Subcutaneous adipose tissue (tissue), 4 donors: ENCODE results near the gene CHRNA4. TPM values are rescaled to one million over a fixed set of nuclear protein-coding genes. Genes with fewer than 3 reads are reported as not detected.

Experiments used
- small RNA-seq: library from RNA; depleted of rRNA; stranded (forward); fragments of <200 nt; gene quantifications from one replicate; pipeline ENCODE3, GENCODE V24; 2016
- total RNA-seq, 4 donors: library from RNA; depleted of rRNA; stranded (reverse); fragments of >200 nt; gene quantifications; one replicate each; pipeline ENCODE4 v1.1.0, GENCODE V29; 2016
- TF ChIP-seq, protein P1 (sequence below): fragments of 450-650 bp; IDR thresholded peaks from one replicate; pipeline ENCODE4 v1.5.1; 2016; ENCODE audit warnings: low read depth, mild to moderate bottlenecking, control low read depth, antibody characterized with exemption, moderate library complexity

The CHRNA4 gene
- total RNA-seq, 4 donors from 2014 or later: not detected

DNA sequence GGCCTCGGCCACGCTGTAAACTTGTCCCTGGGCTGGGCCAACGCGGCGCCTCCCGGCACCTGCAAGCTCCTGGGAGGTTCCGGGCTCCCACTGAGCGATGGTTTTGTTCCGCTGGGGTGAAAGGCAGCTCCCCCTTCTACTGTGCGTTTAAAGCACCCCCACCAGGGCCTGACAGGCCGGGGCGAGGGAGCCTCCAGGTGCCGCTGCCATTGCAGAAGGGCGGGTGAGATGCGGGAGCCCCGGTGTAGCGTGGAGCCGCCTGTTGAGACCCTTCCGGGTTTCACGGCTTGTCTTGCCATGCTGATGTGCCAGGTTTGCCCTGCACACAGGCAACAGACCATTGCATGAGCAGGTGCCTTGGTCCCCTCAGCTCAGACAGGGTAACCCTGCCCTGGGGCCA, 65.3 kb downstream of the CHRNA4 start:
- TF ChIP-seq, protein P1, sequence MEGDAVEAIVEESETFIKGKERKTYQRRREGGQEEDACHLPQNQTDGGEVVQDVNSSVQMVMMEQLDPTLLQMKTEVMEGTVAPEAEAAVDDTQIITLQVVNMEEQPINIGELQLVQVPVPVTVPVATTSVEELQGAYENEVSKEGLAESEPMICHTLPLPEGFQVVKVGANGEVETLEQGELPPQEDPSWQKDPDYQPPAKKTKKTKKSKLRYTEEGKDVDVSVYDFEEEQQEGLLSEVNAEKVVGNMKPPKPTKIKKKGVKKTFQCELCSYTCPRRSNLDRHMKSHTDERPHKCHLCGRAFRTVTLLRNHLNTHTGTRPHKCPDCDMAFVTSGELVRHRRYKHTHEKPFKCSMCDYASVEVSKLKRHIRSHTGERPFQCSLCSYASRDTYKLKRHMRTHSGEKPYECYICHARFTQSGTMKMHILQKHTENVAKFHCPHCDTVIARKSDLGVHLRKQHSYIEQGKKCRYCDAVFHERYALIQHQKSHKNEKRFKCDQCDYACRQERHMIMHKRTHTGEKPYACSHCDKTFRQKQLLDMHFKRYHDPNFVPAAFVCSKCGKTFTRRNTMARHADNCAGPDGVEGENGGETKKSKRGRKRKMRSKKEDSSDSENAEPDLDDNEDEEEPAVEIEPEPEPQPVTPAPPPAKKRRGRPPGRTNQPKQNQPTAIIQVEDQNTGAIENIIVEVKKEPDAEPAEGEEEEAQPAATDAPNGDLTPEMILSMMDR: no peak

DNA sequence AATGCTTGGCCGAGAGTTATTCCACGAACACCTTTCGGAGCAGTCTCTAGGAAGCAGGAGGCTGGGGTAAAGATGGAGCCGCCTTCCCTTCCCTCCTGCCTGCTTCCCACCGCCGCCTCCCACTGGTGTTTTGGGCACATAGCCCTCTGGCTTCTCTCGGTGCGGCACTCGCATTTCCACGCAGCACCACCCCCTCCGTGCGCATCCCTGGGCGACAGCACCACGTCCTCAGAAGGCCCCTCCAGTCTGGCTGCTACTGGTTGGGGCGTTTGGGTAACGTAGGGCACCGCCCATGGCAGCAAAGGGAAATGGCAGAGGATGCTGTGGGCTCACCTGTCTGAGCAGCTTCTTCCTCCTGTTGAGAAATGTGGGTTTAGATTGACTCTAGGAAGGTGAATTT, 65.7 kb downstream of the CHRNA4 start:
- TF ChIP-seq, protein P1: no peak

DNA sequence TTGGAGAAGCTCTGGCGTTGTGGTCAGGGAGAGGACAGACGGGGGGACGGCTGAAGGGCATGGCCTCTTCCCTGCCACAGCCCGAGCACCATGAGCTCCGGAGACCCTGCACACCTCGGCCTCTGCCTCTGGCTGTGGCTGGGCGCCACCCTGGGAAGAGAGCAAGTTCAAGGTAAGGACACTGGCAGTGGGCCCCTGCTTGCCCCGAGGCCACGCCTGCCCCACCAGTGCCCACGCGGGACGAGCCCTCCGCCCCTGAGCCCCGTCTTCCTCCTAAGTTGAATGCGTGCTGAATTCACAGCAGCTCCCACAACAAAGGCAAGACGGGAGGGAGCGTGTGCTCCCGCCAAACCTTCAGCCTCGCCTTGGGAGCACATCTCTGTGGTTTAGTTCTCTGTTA, 66.1 kb downstream of the CHRNA4 start:
- TF ChIP-seq, protein P1: no peak

DNA sequence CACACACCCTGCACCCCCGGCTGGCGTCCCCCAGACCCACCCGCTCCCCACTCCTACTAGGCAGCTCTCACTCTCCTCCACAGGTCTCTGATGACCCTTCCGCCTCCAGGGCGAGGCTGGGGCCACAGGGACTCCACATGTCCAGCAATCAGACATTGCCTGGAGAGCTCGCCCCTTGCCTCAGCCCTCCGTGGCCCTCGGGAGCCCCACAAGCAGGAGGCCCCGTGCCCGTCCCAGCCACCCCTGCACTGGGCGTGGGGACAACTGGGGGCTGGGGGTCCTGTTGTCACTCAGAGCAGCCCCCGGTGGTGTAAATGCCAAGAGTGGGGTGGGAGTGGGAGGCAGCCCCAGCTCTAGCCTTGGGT, 66.6 kb downstream of the CHRNA4 start:
- TF ChIP-seq, protein P1: no peak

DNA sequence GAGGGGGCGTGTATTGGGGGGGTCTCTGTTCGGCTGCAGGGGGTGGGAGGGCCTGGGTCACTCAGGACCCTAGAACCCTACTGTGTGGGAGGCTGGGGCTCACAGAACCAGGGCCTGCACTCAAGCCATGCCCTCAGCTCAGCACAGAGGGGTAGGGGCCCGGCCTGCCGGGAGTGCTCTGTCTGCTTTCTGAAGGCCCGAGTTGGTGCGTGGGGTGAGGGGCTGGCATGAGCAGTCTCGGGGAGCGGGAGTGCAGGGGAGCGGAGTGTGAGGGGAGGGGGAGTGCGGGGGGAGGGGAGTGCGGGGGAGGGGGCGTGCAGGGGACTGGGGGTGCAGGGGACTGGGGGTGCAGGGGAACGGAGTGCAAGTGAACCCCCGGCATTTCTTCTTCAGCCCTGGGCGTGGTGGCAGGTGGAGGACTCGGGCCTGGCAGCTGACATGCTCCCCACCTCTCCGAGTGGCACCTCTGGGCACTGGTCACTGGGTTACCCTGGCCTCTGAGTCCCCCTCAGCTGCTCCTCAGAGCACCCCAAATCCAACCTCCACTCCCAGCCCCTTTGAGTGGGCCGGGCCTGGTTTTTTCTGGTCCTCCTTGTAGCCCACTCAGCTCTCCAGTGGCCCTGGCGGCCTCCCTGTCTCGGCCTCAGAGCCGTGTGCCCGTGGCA, 67.1 kb downstream of the CHRNA4 start:
- TF ChIP-seq, protein P1: no peak

DNA sequence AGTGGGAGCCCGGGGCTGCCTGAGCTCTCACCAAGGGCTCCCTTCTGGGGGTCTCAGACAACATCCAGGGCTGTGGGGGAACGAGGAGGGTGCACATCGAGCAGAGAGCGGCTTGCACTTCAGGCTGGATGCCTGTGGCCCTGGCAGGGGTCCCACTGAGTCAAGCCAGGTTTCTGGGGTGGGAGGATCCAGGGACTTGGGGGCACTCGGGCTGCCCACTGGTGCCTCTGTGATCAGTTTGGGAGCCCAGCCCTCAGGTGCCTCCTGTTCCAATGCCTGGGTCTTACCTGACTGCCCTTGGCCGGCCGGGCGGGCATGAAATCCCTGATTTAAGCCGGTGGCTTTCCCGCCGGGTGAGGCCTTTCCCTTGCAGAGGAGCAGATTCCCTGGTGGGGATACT, 67.7 kb downstream of the CHRNA4 start:
- TF ChIP-seq, protein P1: no peak

Small RNAs within 50 kb of the gene (small RNA-seq; reads per million reads assigned to genes)
- not detected for gene RNU6-994P

Other genes with a start within 250 kb of the CHRNA4 start
- 10 to 100 TPM; 20.9 to 24.3 (median 21.8) TPM for gene YTHDF1, start 145.2 kb downstream of the CHRNA4 start, total RNA-seq
- 1 to 10 TPM in 2 of 4 donors, not detected in 2; 1.3 to 3.9 TPM for gene BIRC7, start 125.4 kb downstream of the CHRNA4 start, total RNA-seq
- not detected for gene NKAIN4, start 106.9 kb downstream of the CHRNA4 start, total RNA-seq
- gene ARFGAP1, start 88.5 kb downstream of the CHRNA4 start, total RNA-seq: 10 to 100 TPM; 16.1 to 46.2 (median 22.7) TPM
- not detected for gene COL20A1, start 68.2 kb downstream of the CHRNA4 start, total RNA-seq
- gene KCNQ2, start 111.3 kb upstream of the CHRNA4 start, total RNA-seq: not detected
- gene EEF1A2, start 137.7 kb upstream of the CHRNA4 start, total RNA-seq: not detected
- gene PPDPF, start 159.4 kb upstream of the CHRNA4 start, total RNA-seq: 100 to 1,000 TPM in 1 of 4 donors, 10 to 100 TPM in 3; 46.9 to 135 (median 63.2) TPM
- under 1 TPM in 3 of 4 donors, not detected in 1; 0.38 to 0.68 (median 0.66) TPM for gene PTK6, start 176.0 kb upstream of the CHRNA4 start, total RNA-seq
- gene SRMS, start 186.4 kb upstream of the CHRNA4 start, total RNA-seq: not detected
- gene FNDC11, start 192.8 kb upstream of the CHRNA4 start, total RNA-seq: under 1 TPM in 1 of 4 donors, not detected in 3; 0.75 TPM
- gene HELZ2, start 212.9 kb upstream of the CHRNA4 start, total RNA-seq: 10 to 100 TPM in 3 of 4 donors, 1 to 10 TPM in 1; 4.9 to 35.2 (median 10.5) TPM